GM23338 (cell line): ENCODE measurements around the gene GUCY2C. TPM values are rescaled to one million over a fixed set of nuclear protein-coding genes. Genes with fewer than 3 reads are reported as not detected.

Source experiments
- ATAC-seq: fragments of 200-7000 bp; cut with Tn5 transposase; 3 replicates; pipeline ENCODE4 v1.9.1; 2020
- DNase-seq: peaks from one replicate; pipeline ENCODE4 v3.0.0-alpha.2; 2015; ENCODE audit warnings: low spot score
- H2AFZ ChIP-seq: fragments of 200-600 bp; sonication (generic); 2 replicates; pipeline ENCODE4 v1.8.0; 2016; ENCODE audit warnings: antibody characterized with exemption, mild to moderate bottlenecking, moderate library complexity
- H3F3A ChIP-seq: fragments of 200-600 bp; sonication (generic); replicated peaks from 2 replicates; pipeline ENCODE4 v1.8.0; 2017; ENCODE audit warnings: antibody characterized with exemption, mixed run types, low read depth
- H3K27ac ChIP-seq: fragments of 200-600 bp; sonication (generic); 2 replicates; pipeline ENCODE4 v1.6.1; 2016; ENCODE audit warnings: low read depth
- H3K27me3 ChIP-seq: fragments of 200-600 bp; sonication (generic); 2 replicates; pipeline ENCODE4 v1.8.0; 2016; ENCODE audit warnings: mild to moderate bottlenecking, mixed run types, moderate library complexity; ENCODE audit not compliant: insufficient read depth
- H3K36me3 ChIP-seq: fragments of 200-600 bp; sonication (generic); 2 replicates; pipeline ENCODE4 v1.8.0; 2016; ENCODE audit warnings: mild to moderate bottlenecking; ENCODE audit not compliant: insufficient read depth
- H3K4me1 ChIP-seq: fragments of 200-600 bp; sonication (generic); 2 replicates; pipeline ENCODE4 v1.8.0; 2016; ENCODE audit warnings: mild to moderate bottlenecking, moderate library complexity; ENCODE audit not compliant: insufficient read depth
- H3K4me2 ChIP-seq: fragments of 200-600 bp; sonication (generic); 2 replicates; pipeline ENCODE4 v1.7.1; 2017; ENCODE audit warnings: mixed run types
- H3K4me3 ChIP-seq: fragments of 200-600 bp; sonication (generic); 2 replicates; pipeline ENCODE4 v1.6.1; 2016; ENCODE audit warnings: mixed run types
- H3K79me2 ChIP-seq: fragments of 200-600 bp; sonication (generic); replicated peaks from 2 replicates; pipeline ENCODE4 v1.8.0; 2017; ENCODE audit warnings: mild to moderate bottlenecking; ENCODE audit not compliant: insufficient read depth
- H3K9me2 ChIP-seq: fragments of 200-600 bp; sonication (generic); 2 replicates; pipeline ENCODE4 v1.8.0; 2017; ENCODE audit not compliant: insufficient read depth
- H4K20me1 ChIP-seq: fragments of 200-600 bp; sonication (generic); replicated peaks from 2 replicates; pipeline ENCODE4 v1.8.0; 2017; ENCODE audit warnings: mild to moderate bottlenecking; ENCODE audit not compliant: insufficient read depth
- H3K27ac Mint-ChIP-seq: 2 replicates; pipeline ENCODE4 v1.8.0; 2020; ENCODE audit warnings: inconsistent platforms, mild to moderate bottlenecking, moderate library complexity, mixed read lengths
- H3K27me3 Mint-ChIP-seq: 3 replicates; pipeline ENCODE4 v1.8.0; 2022; ENCODE audit warnings: low read depth, mild to moderate bottlenecking, moderate library complexity, mixed read lengths, inconsistent platforms; ENCODE audit not compliant: insufficient read depth, poor library complexity
- H3K36me3 Mint-ChIP-seq: 3 replicates; pipeline ENCODE4 v1.8.0; 2021; ENCODE audit warnings: low read depth, mild to moderate bottlenecking, inconsistent platforms, moderate library complexity, mixed read lengths
- H3K4me1 Mint-ChIP-seq: 3 replicates; pipeline ENCODE4 v1.8.0; 2020; ENCODE audit warnings: mild to moderate bottlenecking, inconsistent platforms, mixed read lengths
- H3K4me3 Mint-ChIP-seq: 3 replicates; pipeline ENCODE4 v1.8.0; 2021; ENCODE audit warnings: moderate library complexity, mild to moderate bottlenecking, inconsistent platforms, mixed read lengths
- H3K9me3 Mint-ChIP-seq: 3 replicates; pipeline ENCODE4 v1.8.0; 2020; ENCODE audit warnings: moderate library complexity, mild to moderate bottlenecking, inconsistent platforms, mixed read lengths
- CREB1 ChIP-seq: fragments of 250-450 bp; sonication (Bioruptor Pico); IDR thresholded peaks from 2 replicates; pipeline ENCODE4 v1.5.0; 2020; ENCODE audit warnings: low read depth, mild to moderate bottlenecking, moderate library complexity
- CTCF ChIP-seq, 2 experiments: fragments of 200-600 bp in 1 of 2; sonication (generic) in 1 of 2; conservative IDR thresholded peaks; 2 replicates each; pipeline versions ENCODE4 v1.5.1 to v1.6.1; 2016 to 2017; ENCODE audit warnings: antibody characterized with exemption in 2 of 2, low read depth in 2 of 2, mild to moderate bottlenecking in 2 of 2, moderate library complexity in 1 of 2
- ETS1 ChIP-seq: IDR thresholded peaks from 2 replicates; pipeline ENCODE4 v1.6.1; 2016; ENCODE audit warnings: antibody characterized with exemption
- JUNB ChIP-seq: IDR thresholded peaks from one replicate; pipeline ENCODE4 v1.6.1; 2016; ENCODE audit warnings: antibody characterized with exemption; ENCODE audit not compliant: unreplicated experiment
- REST ChIP-seq: IDR thresholded peaks from one replicate; pipeline ENCODE4 v1.6.1; 2018; ENCODE audit warnings: antibody characterized with exemption; ENCODE audit not compliant: unreplicated experiment
- ZNF114 ChIP-seq: fragments of 250-450 bp; sonication (Bioruptor Pico); IDR thresholded peaks from 2 replicates; pipeline ENCODE4 v1.5.0; 2020; ENCODE audit warnings: mild to moderate bottlenecking, moderate library complexity
- ZNF462 ChIP-seq: fragments of 250-450 bp; sonication (Bioruptor Pico); IDR thresholded peaks from 2 replicates; pipeline ENCODE4 v1.5.0; 2020; ENCODE audit warnings: mild to moderate bottlenecking, moderate library complexity
- polyA plus RNA-seq: library from polyadenylated mRNA; unstranded; fragments of >200 nt; fragmentation: Nextera tagmentation; extraction: Ambion mirVana; gene quantifications from 2 replicates; pipeline ENCODE4 v1.2.1, GENCODE V29; 2016
- total RNA-seq: library from RNA; depleted of rRNA; stranded (reverse); fragments of >200 nt; shearing (Covaris generic); gene quantifications from 2 replicates; pipeline ENCODE4 v1.2.3, GENCODE V29; 2014

The GUCY2C gene
- total and polyA plus RNA-seq, 2 experiments from 2014 or later: 2.1 to 3.1 TPM

- Histone ChIP-seq H3K4me2 (0 out of 2 replicates have a peak overlapping the region, but pooled peaks have one; percentile 21), H3K79me2 (no peaks in the 10 kb centered on the region), H3K27me3 (no peaks in the 10 kb centered on the region), H3K27ac (no peak overlapping the region), H3K4me3 (no peak overlapping the region), H3F3A (no peaks in the 10 kb centered on the region), H3K9me2 (no peaks in the 10 kb centered on the region), H2AFZ (no peak overlapping the region), H3K36me3 (no peaks in the 10 kb centered on the region), H4K20me1 (no peaks in the 10 kb centered on the region), H3K4me1 (peaks cover 3% of the 10 kb centered on the region; the same call in 1 of the 2 replicates)
- H3K9me3 Mint-ChIP-seq: no peaks in the 10 kb centered on the region
- no peak overlapping the region for H3K27ac Mint-ChIP-seq
- ATAC-seq: no peak
- H3K27me3 Mint-ChIP-seq: no peaks in the 10 kb centered on the region
- no peak for DNase-seq
- TF ChIP-seq JUNB (no peak), CREB1 (CRISPR knock-in tag) (no peak), ZNF114 (no peak), ZNF462 (CRISPR knock-in tag) (no peak), ETS1 (no peak), REST (no peak), CTCF (conservative IDR thresholded peaks at IDR 0.05; ENCODE audit: low read depth in 2 of 2) (no peak)
- H3K4me1 Mint-ChIP-seq: peaks cover 16% of the 10 kb centered on the region; the same call in 2 of the 3 replicates
- H3K4me3 Mint-ChIP-seq: no peak overlapping the region
- H3K36me3 Mint-ChIP-seq: no peaks in the 10 kb centered on the region
Measured at GRCh38 chr12:14650789-14651188, 45.6 kb downstream of the GUCY2C start.
